ENCODE results near the gene NCK2.

DNA sequence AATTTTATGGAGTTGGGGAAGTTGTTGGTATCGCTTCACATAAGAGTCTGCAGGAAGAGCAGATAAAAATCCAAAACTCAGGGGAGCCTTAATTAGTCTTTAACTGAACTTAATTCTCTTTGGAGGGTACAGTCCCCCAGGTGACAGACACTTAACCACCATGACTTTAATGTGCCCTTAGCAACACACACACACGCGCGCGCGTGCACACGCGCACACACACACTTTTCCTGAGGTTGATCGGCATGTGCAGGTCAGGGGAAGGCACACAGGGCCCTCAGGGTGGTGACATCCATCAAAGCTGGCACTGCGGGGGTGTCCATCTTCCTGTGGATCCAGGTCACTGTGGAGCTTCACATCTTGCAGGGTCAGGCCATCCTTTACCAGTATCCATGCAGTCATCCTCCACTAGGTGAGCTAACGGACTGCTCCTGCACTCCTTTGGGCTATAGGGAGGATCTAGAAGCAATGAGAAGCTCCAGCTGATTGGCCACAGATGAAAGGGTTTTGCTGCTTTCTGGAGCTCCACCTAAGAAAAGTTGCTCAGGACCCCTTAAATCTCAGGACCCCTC is 21.9 kb upstream of the NCK2 start:
- TF ChIP-seq, protein P1, sequence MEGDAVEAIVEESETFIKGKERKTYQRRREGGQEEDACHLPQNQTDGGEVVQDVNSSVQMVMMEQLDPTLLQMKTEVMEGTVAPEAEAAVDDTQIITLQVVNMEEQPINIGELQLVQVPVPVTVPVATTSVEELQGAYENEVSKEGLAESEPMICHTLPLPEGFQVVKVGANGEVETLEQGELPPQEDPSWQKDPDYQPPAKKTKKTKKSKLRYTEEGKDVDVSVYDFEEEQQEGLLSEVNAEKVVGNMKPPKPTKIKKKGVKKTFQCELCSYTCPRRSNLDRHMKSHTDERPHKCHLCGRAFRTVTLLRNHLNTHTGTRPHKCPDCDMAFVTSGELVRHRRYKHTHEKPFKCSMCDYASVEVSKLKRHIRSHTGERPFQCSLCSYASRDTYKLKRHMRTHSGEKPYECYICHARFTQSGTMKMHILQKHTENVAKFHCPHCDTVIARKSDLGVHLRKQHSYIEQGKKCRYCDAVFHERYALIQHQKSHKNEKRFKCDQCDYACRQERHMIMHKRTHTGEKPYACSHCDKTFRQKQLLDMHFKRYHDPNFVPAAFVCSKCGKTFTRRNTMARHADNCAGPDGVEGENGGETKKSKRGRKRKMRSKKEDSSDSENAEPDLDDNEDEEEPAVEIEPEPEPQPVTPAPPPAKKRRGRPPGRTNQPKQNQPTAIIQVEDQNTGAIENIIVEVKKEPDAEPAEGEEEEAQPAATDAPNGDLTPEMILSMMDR (IDR thresholded peaks at IDR 0.05) = no peak
- TF ChIP-seq EP300 (IDR thresholded peaks at IDR 0.05) = no peak

Measured in sigmoid colon (tissue), 4 donors.